ENCODE results near the gene ZNF652.

DNA sequence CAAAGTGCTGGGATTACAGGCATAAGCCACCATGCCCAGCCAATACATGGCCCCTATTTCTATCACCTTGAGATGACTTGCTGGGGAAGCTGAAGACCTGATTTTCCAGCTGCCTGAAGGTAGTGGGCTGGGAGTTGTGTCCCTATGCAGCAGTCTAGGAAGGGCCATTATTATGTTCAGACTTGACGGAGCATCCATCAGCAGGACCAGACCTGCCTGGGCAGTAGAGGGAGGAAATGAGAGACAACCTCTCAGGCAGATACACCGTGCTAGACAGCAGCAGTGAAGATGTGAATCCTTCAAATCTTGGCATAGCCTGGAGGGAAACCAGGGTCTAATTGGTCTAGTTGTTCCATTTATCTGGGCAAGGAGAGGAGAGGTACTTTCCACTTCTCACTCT lies 95.8 kb downstream of the ZNF652 start:
- TF ChIP-seq, protein P1, sequence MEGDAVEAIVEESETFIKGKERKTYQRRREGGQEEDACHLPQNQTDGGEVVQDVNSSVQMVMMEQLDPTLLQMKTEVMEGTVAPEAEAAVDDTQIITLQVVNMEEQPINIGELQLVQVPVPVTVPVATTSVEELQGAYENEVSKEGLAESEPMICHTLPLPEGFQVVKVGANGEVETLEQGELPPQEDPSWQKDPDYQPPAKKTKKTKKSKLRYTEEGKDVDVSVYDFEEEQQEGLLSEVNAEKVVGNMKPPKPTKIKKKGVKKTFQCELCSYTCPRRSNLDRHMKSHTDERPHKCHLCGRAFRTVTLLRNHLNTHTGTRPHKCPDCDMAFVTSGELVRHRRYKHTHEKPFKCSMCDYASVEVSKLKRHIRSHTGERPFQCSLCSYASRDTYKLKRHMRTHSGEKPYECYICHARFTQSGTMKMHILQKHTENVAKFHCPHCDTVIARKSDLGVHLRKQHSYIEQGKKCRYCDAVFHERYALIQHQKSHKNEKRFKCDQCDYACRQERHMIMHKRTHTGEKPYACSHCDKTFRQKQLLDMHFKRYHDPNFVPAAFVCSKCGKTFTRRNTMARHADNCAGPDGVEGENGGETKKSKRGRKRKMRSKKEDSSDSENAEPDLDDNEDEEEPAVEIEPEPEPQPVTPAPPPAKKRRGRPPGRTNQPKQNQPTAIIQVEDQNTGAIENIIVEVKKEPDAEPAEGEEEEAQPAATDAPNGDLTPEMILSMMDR (IDR thresholded peaks at IDR 0.05): no peak
- no peak for TF ChIP-seq POLR2A (IDR thresholded peaks at IDR 0.05)

Data from lower leg skin (tissue), 3 donors.